Stimulated activated CD4-positive, alpha-beta T cell treated with anti-CD3 and anti-CD28 coated beads, Interleukin-15, amount 100 ng/mL, for 48 hours (primary cell): ENCODE results near the gene TINCR.

Source experiments
- DNase-seq, 2 donors: peaks; one replicate each; pipeline ENCODE4 v3.0.0-alpha.2; 2020; ENCODE audit warnings: low read depth in 2 of 2

Gene TINCR

DNA sequence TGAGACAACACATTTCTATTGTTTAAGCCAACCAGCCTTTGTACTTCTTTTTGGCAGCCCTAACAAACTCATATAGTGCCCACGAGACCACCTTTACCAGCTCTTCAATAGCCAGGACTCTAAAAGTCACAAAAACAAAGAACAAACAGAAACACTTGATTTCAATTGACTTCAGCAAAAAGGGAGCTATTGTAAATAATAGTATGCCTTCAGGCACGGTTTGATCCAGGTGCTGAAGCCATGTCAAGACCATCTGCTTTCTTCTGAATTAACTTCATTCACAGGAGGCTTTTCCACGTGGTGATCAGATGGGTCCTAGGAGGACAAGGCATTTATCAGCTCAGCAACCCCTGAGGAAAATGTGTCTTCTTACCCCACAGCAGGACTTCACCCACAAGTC lies 53.8 kb downstream of the TINCR start:
- DNase-seq: no peak

DNA sequence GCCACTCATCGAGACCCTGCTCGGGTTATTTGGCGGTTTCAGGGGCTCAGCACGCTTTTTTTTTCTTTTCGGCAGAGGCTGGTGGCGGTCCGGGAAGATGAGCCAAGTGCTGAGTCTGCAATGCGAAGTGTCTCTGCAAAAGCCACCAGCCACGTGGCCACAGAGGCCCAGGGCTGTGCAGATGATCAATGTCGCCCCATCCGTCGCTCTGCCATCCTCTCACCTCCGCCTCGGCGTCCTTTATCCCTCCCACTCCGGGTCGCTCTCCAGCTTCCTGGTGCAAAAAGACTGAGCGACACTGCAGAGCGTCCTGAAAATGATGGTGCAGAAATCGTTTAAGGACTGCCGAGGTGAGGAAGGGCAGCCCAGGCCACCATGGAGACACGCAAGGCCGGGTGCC lies 55.0 kb downstream of the TINCR start:
- DNase-seq: no peak
